K562 (cell line): ENCODE data around the gene TNFAIP1.

Source experiments
- CHD2 ChIP-seq: IDR thresholded peaks from 2 replicates; pipeline ENCODE4 v1.6.1; 2011; ENCODE audit warnings: low read depth, low read length
- ETV6 ChIP-seq, 3 experiments: fragments of 150-350 bp in 1 of 3; sonication (generic) in 1 of 3; formaldehyde crosslinking in 1 of 3; IDR thresholded peaks; 2 replicates each; pipeline versions ENCODE4 v1.6.1 to v1.8.0; 2014 to 2022; ENCODE audit warnings: borderline replicate concordance in 2 of 3, low read depth in 2 of 3, antibody characterized with exemption in 1 of 3, low read length in 1 of 3, mild to moderate bottlenecking in 1 of 3, missing genetic modification reagents in 1 of 3
- JUND ChIP-seq, 2 experiments: IDR thresholded peaks; 2 replicates in 1 of 2; 3 replicates in 1 of 2; pipeline ENCODE4 v1.6.1; 2011; ENCODE audit warnings: borderline replicate concordance in 2 of 2, low read depth in 2 of 2, low read length in 2 of 2, improper control_type of control experiment in 1 of 2, missing biosample characterization in 1 of 2, missing genetic modification characterization in 1 of 2, missing genetic modification reagents in 1 of 2
- PHF8 ChIP-seq: fragments of 200-600 bp; sonication (generic); IDR thresholded peaks from 2 replicates; pipeline ENCODE4 v1.6.1; 2012; ENCODE audit warnings: mixed run types, mild to moderate bottlenecking, inconsistent platforms, low read length, moderate library complexity, borderline replicate concordance
- POLR2AphosphoS5 ChIP-seq: IDR thresholded peaks from 2 replicates; pipeline ENCODE4 v1.6.1; 2011; ENCODE audit warnings: mild to moderate bottlenecking, low read depth, low read length, moderate library complexity; ENCODE audit not compliant: control insufficient read depth, insufficient read depth
- ZBTB7A ChIP-seq: IDR thresholded peaks from 2 replicates; pipeline ENCODE4 v1.6.1; 2011; ENCODE audit warnings: low read depth, mild to moderate bottlenecking, low read length, moderate library complexity, borderline replicate concordance; ENCODE audit not compliant: control insufficient read depth
- TF ChIP-seq, protein P1 (sequence below), 3 experiments: IDR thresholded peaks in 2 of 3; conservative IDR thresholded peaks in 1 of 3; 2 replicates each; pipeline ENCODE4 v1.5.1; 2011 to 2012; ENCODE audit warnings: low read length in 3 of 3, mild to moderate bottlenecking in 3 of 3, control low read depth in 2 of 3, improper control_type of control experiment in 1 of 3, inconsistent platforms in 1 of 3, low read depth in 1 of 3, mixed read lengths in 1 of 3, moderate library complexity in 1 of 3; ENCODE audit not compliant: insufficient read depth in 2 of 3

DNA sequence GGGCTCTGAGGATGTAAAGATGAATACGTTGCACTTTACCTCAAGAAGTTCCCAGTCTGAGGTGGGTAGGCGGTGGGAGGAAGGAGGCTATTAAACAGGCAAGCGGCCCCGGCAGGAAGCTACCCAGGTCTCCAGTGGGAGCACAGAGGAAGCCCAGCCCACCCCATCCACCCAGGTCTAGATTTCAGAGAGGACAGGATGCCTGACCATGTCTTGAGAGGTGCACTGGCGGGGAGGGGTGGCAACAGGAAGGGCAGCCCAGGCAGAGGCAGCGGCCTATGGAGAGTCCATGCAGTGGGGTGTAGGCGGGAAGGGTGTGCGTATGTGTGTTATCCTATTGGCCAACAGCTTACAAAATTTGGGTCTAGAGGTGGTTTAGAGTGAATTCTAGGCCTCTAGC is 49.8 kb downstream of the TNFAIP1 start:
- TF ChIP-seq CHD2 (no peak), ZBTB7A (no peak), ETV6 (IDR thresholded peaks at IDR 0.05; ENCODE audit: borderline replicate concordance in 1 of 2, low read depth in 2 of 2, low read length in 1 of 2) (no peak), ETV6 (CRISPR knock-in tag; IDR thresholded peaks at IDR 0.05; ENCODE audit: borderline replicate concordance) (no peak), JUND (IDR thresholded peaks at IDR 0.05; ENCODE audit: borderline replicate concordance, low read depth, low read length) (no peak), JUND (tag; IDR thresholded peaks at IDR 0.05; ENCODE audit: borderline replicate concordance, low read depth, low read length) (no peak), PHF8 (no peak), POLR2AphosphoS5 (no peak)
- TF ChIP-seq, protein P1, sequence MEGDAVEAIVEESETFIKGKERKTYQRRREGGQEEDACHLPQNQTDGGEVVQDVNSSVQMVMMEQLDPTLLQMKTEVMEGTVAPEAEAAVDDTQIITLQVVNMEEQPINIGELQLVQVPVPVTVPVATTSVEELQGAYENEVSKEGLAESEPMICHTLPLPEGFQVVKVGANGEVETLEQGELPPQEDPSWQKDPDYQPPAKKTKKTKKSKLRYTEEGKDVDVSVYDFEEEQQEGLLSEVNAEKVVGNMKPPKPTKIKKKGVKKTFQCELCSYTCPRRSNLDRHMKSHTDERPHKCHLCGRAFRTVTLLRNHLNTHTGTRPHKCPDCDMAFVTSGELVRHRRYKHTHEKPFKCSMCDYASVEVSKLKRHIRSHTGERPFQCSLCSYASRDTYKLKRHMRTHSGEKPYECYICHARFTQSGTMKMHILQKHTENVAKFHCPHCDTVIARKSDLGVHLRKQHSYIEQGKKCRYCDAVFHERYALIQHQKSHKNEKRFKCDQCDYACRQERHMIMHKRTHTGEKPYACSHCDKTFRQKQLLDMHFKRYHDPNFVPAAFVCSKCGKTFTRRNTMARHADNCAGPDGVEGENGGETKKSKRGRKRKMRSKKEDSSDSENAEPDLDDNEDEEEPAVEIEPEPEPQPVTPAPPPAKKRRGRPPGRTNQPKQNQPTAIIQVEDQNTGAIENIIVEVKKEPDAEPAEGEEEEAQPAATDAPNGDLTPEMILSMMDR (IDR thresholded peaks at IDR 0.05 in 2 of 3, conservative IDR thresholded peaks at IDR 0.05 in 1 of 3; ENCODE audit: insufficient read depth in 2 of 3, low read depth in 1 of 3, low read length in 3 of 3), result no peak
